ENCODE results near the gene ZNF695. TPM values are rescaled to one million over a fixed set of nuclear protein-coding genes. Genes with fewer than 3 reads are reported as not detected.

The ZNF695 gene
- polyA plus RNA-seq, 5 donors = 2.1 to 6.0 (median 4.0) TPM

DNA sequence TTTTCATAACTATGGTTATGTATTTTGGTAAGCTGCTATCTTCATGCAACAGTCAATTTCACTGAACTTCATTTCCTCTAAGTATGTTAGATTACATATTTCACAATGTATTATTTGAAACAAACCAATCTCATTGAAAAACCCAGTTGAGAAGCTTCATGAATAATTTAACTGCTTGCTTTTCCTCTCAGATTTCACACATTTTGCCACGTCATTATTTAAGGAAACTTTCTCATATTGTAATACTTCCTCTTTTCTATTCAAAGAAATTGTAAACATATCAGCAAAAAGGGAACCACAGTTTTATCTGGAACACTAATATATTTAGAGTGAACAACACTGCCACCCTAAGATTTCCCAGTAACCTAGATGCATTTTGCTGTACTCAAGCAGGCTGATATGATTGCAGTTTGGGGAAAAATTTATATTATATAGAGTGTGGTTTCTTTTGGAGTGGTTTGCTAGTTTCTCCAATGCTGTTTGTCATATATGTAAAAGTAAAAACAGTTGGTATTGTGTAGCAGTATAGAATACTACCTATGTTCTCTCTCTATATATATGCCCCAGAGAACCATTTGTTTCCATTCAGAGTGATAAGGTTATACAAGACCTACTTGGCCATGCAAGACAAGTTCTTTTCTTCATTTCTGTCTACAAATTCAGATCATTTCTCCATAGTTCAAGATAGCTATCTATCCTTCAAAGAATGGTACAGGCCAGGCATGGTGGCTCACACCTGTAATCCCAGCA is 47.7 kb downstream of the ZNF695 start:
- no peak for DNase-seq

GRCh38 chr1:246954126-246954525 is 53.7 kb downstream of the ZNF695 start:
- DNase-seq = no peak

- no peak for DNase-seq
Measured at GRCh38 chr1:246951413-246951812, 56.4 kb downstream of the ZNF695 start.

DNA sequence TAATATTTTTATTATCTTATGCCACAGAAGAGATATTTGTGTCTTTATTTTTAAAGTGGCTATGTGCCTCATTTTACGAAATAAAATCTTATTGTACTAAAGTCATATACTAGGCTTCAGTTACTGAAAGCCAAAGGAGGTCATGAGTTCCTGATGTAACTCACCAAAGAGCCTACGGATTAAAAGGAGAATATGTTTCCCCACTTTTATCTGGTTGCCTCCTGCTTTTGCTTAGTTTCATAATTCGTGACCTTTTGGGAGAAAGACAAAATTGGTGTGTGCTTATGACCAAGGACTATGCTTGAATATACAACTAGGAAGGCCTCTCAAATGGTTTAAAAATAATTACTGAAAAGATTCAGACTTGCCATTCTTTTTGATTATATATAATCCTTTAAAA is 57.9 kb downstream of the ZNF695 start:
- DNase-seq = no peak

- DNase-seq = no peak
Measured at GRCh38 chr1:246947255-246947654, 60.6 kb downstream of the ZNF695 start.

- no peak for DNase-seq
Measured at GRCh38 chr1:246946366-246946765, 61.5 kb downstream of the ZNF695 start.

Other genes starting within 250 kb of the ZNF695 start
- gene AHCTF1, start 76.1 kb downstream of the ZNF695 start, polyA plus RNA-seq (ENCODE audit: insufficient read depth in 1 of 5, insufficient read length in 5 of 5, low replicate concordance in 1 of 5) = 10 to 100 TPM; 38.9 to 54.3 (median 49.5) TPM
- 1 to 10 TPM; 4.8 to 8.4 (median 5.5) TPM for gene ZNF670, start 70.8 kb upstream of the ZNF695 start, polyA plus RNA-seq (ENCODE audit: insufficient read depth in 1 of 5, insufficient read length in 5 of 5, low replicate concordance in 1 of 5)
- gene ZNF669, start 96.3 kb upstream of the ZNF695 start, polyA plus RNA-seq (ENCODE audit: insufficient read depth in 1 of 5, insufficient read length in 5 of 5, low replicate concordance in 1 of 5) = 10 to 100 TPM in 3 of 5 donors, 1 to 10 TPM in 2; 7.4 to 14.8 (median 10.7) TPM
- 10 to 100 TPM; 12.4 to 16.0 (median 14.7) TPM for gene ZNF124, start 164.0 kb upstream of the ZNF695 start, polyA plus RNA-seq (ENCODE audit: insufficient read depth in 1 of 5, insufficient read length in 5 of 5, low replicate concordance in 1 of 5)
- gene VN1R5, start 248.0 kb upstream of the ZNF695 start, polyA plus RNA-seq (ENCODE audit: insufficient read depth in 1 of 5, insufficient read length in 5 of 5, low replicate concordance in 1 of 5) = under 1 TPM in 1 of 5 donors, not detected in 4; 0.09 TPM